GM19455 (cell line): Measurements from ENCODE around the gene GLB1L2.

ENCODE experiments used
- ATAC-seq: cut with Tn5 transposase; IDR thresholded peaks from one replicate; pipeline ENCODE4 v1.9.1; 2021; ENCODE audit not compliant: unreplicated experiment

The GLB1L2 gene

DNA sequence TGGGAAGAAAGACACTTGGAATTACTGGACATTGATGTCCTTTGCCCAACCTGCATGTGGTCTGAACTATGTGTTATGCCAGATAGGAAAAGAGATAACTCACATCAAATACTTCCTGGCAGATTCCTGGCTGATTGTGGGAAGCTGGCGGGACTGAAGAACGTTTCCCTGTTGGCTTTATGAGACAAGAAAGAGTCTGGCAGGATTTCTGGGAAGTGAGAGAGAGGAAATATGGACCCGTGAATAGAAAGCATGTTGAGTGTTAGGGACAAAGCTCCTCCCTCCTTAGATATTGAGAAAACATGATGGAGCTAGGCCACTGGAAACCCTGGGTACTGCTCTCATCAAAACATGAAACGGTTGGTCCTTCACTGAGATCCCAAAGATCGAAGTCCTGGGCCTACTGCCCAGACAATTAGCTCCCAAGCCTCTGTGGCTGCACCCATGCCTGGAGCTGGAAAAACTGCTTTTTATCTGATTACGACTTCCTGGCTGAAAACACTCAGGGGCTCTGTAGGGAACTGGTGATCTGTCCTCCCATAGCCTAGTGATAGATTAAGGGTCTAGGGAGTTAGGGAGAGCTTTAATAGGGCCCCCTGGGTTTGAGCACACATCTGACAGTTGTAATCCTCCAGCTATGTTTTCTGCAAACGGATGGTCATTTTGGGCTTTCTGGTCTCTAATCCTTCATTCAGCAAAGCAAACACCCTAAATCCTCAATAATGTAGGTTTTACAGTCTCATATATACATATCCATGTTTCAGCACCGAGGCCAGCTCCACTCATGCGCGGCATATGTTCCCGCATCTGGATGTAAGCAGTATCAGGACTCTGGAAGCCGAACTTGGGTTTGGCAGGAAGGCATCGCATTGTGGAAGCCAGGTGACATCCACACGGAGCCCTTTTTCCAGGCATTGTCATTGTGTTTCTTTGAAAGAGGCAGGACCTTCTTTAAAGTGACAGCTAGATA, 86.4 kb downstream of the GLB1L2 start:
- ATAC-seq = no peak

DNA sequence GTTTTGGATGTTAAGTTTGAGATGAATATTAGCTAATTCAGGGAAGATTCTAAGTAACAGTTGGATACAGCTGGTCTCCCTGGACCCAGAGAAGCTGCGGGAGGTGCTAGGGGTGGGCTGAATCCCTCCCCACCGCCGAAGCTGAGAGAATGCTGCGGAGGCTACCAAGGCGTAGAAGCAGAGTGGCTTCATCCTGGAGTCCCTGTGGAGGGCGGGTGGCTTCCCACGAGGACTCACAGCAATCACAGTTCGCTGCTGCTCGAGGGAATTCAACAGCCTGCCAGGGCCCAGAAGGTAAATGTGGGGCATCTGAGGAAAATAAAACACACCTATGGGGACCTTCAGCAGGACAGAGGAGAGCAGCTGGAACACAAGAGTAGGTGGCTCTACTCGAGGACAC, 91.3 kb downstream of the GLB1L2 start:
- ATAC-seq = no peak

DNA sequence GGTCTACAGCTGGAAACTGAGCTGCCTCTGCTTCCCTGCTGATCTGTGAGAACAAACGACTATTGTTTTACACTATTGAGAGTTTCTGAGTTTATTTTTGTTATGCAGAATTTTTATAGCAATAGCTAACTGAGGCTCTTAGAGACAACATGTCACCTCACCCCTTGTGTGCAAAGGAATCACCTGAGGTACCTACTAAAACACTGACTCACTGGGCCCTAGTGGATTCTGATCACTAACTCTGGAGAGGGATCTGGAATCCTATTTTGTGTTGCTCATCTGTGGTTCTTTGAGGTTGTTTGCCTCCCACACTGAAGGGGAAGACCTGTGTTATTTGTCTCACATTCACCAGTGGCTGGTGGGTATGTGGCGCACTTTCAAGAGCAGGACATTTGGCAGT, 93.6 kb downstream of the GLB1L2 start:
- ATAC-seq = no peak
